ENCODE data around the gene PHKA2.
"Not testable (repeated sequence)": the region's sequence is repeated elsewhere in the genome, so short reads cannot be mapped to it uniquely, and the experiment has no call there.

Gene PHKA2

GRCh38 chrX:18981124-18981807, 2.6 kb downstream of the PHKA2 start:
- Histone ChIP-seq H3K4me1 (ENCODE audit: control insufficient read depth, insufficient read depth, low read length) (no peaks in the 10 kb centered on the region), H3K9me3 (ENCODE audit: control insufficient read depth, low read length) (no peaks in the 10 kb centered on the region), H3K4me3 (ENCODE audit: insufficient read depth, low read depth, low read length) (no peak overlapping the region), H3K36me3 (ENCODE audit: control insufficient read depth, insufficient read depth, low read length) (no peaks in the 10 kb centered on the region), H3K27ac (ENCODE audit: insufficient read depth, low read depth, low read length, poor library complexity, severe bottlenecking) (no peak overlapping the region), H3K27me3 (ENCODE audit: control insufficient read depth, insufficient read depth, low read length, poor library complexity, severe bottlenecking) (no peaks in the 10 kb centered on the region)
- 83 to 90% methylated on average over 6 of the region's 6 CpGs for WGBS, 2 experiments

GRCh38 chrX:18980262-18980661, 3.7 kb downstream of the PHKA2 start:
- not testable (repeated sequence) for H3K27ac ChIP-seq (ENCODE audit: insufficient read depth, low read depth, low read length, poor library complexity, severe bottlenecking); H3K4me1 ChIP-seq (ENCODE audit: control insufficient read depth, insufficient read depth, low read length); H3K9me3 ChIP-seq (ENCODE audit: control insufficient read depth, low read length); H3K36me3 ChIP-seq (ENCODE audit: control insufficient read depth, insufficient read depth, low read length); H3K27me3 ChIP-seq (ENCODE audit: control insufficient read depth, insufficient read depth, low read length, poor library complexity, severe bottlenecking); H3K4me3 ChIP-seq (ENCODE audit: insufficient read depth, low read depth, low read length)
- WGBS, 2 experiments, result 73 to 80% methylated on average over 5 to 6 of the region's 6 CpGs

- Histone ChIP-seq H3K27me3 (ENCODE audit: control insufficient read depth, insufficient read depth, low read length, poor library complexity, severe bottlenecking) (no peaks in the 10 kb centered on the region), H3K4me3 (ENCODE audit: insufficient read depth, low read depth, low read length) (no peak overlapping the region), H3K27ac (ENCODE audit: insufficient read depth, low read depth, low read length, poor library complexity, severe bottlenecking) (no peak overlapping the region), H3K9me3 (ENCODE audit: control insufficient read depth, low read length) (no peaks in the 10 kb centered on the region), H3K36me3 (ENCODE audit: control insufficient read depth, insufficient read depth, low read length) (no peaks in the 10 kb centered on the region), H3K4me1 (ENCODE audit: control insufficient read depth, insufficient read depth, low read length) (no peaks in the 10 kb centered on the region)
- WGBS, 2 experiments, result 89 to 93% methylated on average over 7 of the region's 7 CpGs
Measured at GRCh38 chrX:18974993-18975392, 8.9 kb downstream of the PHKA2 start.

GRCh38 chrX:18973527-18974192, 10.3 kb downstream of the PHKA2 start:
- Histone ChIP-seq H3K36me3 (ENCODE audit: control insufficient read depth, insufficient read depth, low read length) (no peaks in the 10 kb centered on the region), H3K27ac (ENCODE audit: insufficient read depth, low read depth, low read length, poor library complexity, severe bottlenecking) (no peak overlapping the region)
- 90 to 92% methylated on average over 7 of the region's 7 CpGs for WGBS, 2 experiments

GRCh38 chrX:18971506-18971905, 12.4 kb downstream of the PHKA2 start:
- Histone ChIP-seq H3K4me3 (ENCODE audit: insufficient read depth, low read depth, low read length) (no peak overlapping the region), H3K27ac (ENCODE audit: insufficient read depth, low read depth, low read length, poor library complexity, severe bottlenecking) (no peak overlapping the region), H3K36me3 (ENCODE audit: control insufficient read depth, insufficient read depth, low read length) (no peaks in the 10 kb centered on the region), H3K4me1 (ENCODE audit: control insufficient read depth, insufficient read depth, low read length) (no peaks in the 10 kb centered on the region), H3K27me3 (ENCODE audit: control insufficient read depth, insufficient read depth, low read length, poor library complexity, severe bottlenecking) (no peaks in the 10 kb centered on the region), H3K9me3 (ENCODE audit: control insufficient read depth, low read length) (no peaks in the 10 kb centered on the region)
- 95 to 100% methylated on average over 1 to 2 of the region's 2 CpGs for WGBS, 2 experiments

More at GRCh38 chrX:18973527-18974192, 10.3 kb downstream of the PHKA2 start:
- H3K4me3 ChIP-seq (ENCODE audit: insufficient read depth, low read depth, low read length), result no peak overlapping the region
- no peaks in the 10 kb centered on the region for H3K9me3 ChIP-seq (ENCODE audit: control insufficient read depth, low read length)
- no peaks in the 10 kb centered on the region for H3K27me3 ChIP-seq (ENCODE audit: control insufficient read depth, insufficient read depth, low read length, poor library complexity, severe bottlenecking)
- no peaks in the 10 kb centered on the region for H3K4me1 ChIP-seq (ENCODE audit: control insufficient read depth, insufficient read depth, low read length)

GRCh38 chrX:18970465-18970864, 13.4 kb downstream of the PHKA2 start:
- Histone ChIP-seq H3K4me1 (ENCODE audit: control insufficient read depth, insufficient read depth, low read length) (no peaks in the 10 kb centered on the region), H3K9me3 (ENCODE audit: control insufficient read depth, low read length) (no peaks in the 10 kb centered on the region), H3K27ac (ENCODE audit: insufficient read depth, low read depth, low read length, poor library complexity, severe bottlenecking) (no peak overlapping the region), H3K36me3 (ENCODE audit: control insufficient read depth, insufficient read depth, low read length) (no peaks in the 10 kb centered on the region), H3K27me3 (ENCODE audit: control insufficient read depth, insufficient read depth, low read length, poor library complexity, severe bottlenecking) (no peaks in the 10 kb centered on the region), H3K4me3 (ENCODE audit: insufficient read depth, low read depth, low read length) (no peak overlapping the region)

- Histone ChIP-seq H3K27ac (ENCODE audit: insufficient read depth, low read depth, low read length, poor library complexity, severe bottlenecking) (no peak overlapping the region), H3K4me3 (ENCODE audit: insufficient read depth, low read depth, low read length) (no peak overlapping the region), H3K27me3 (ENCODE audit: control insufficient read depth, insufficient read depth, low read length, poor library complexity, severe bottlenecking) (no peaks in the 10 kb centered on the region), H3K4me1 (ENCODE audit: control insufficient read depth, insufficient read depth, low read length) (no peaks in the 10 kb centered on the region), H3K36me3 (ENCODE audit: control insufficient read depth, insufficient read depth, low read length) (no peaks in the 10 kb centered on the region), H3K9me3 (ENCODE audit: control insufficient read depth, low read length) (no peaks in the 10 kb centered on the region)
- 86 to 87% methylated on average over 5 of the region's 5 CpGs for WGBS, 2 experiments
Measured at GRCh38 chrX:18966624-18967023, 17.3 kb downstream of the PHKA2 start.

GRCh38 chrX:18964901-18965300, 19.0 kb downstream of the PHKA2 start:
- WGBS, 2 experiments, result 92 to 95% methylated on average over 6 to 8 of the region's 9 CpGs
- H3K4me3 ChIP-seq (ENCODE audit: insufficient read depth, low read depth, low read length), result no peak overlapping the region
- no peaks in the 10 kb centered on the region for H3K9me3 ChIP-seq (ENCODE audit: control insufficient read depth, low read length)
- H3K36me3 ChIP-seq (ENCODE audit: control insufficient read depth, insufficient read depth, low read length), result no peaks in the 10 kb centered on the region
- no peaks in the 10 kb centered on the region for H3K27me3 ChIP-seq (ENCODE audit: control insufficient read depth, insufficient read depth, low read length, poor library complexity, severe bottlenecking)
- H3K4me1 ChIP-seq (ENCODE audit: control insufficient read depth, insufficient read depth, low read length), result no peaks in the 10 kb centered on the region
- H3K27ac ChIP-seq (ENCODE audit: insufficient read depth, low read depth, low read length, poor library complexity, severe bottlenecking), result no peak overlapping the region

GRCh38 chrX:18964026-18964425, 19.9 kb downstream of the PHKA2 start:
- Histone ChIP-seq H3K9me3 (ENCODE audit: control insufficient read depth, low read length) (no peaks in the 10 kb centered on the region), H3K4me3 (ENCODE audit: insufficient read depth, low read depth, low read length) (no peak overlapping the region), H3K27me3 (ENCODE audit: control insufficient read depth, insufficient read depth, low read length, poor library complexity, severe bottlenecking) (no peaks in the 10 kb centered on the region), H3K4me1 (ENCODE audit: control insufficient read depth, insufficient read depth, low read length) (no peaks in the 10 kb centered on the region), H3K27ac (ENCODE audit: insufficient read depth, low read depth, low read length, poor library complexity, severe bottlenecking) (no peak overlapping the region), H3K36me3 (ENCODE audit: control insufficient read depth, insufficient read depth, low read length) (no peaks in the 10 kb centered on the region)
- WGBS, 2 experiments, result 87 to 89% methylated on average over 4 of the region's 4 CpGs

- Histone ChIP-seq H3K36me3 (ENCODE audit: control insufficient read depth, insufficient read depth, low read length) (no peaks in the 10 kb centered on the region), H3K27me3 (ENCODE audit: control insufficient read depth, insufficient read depth, low read length, poor library complexity, severe bottlenecking) (no peaks in the 10 kb centered on the region), H3K9me3 (ENCODE audit: control insufficient read depth, low read length) (no peaks in the 10 kb centered on the region)
Measured at GRCh38 chrX:18962329-18962728, 21.6 kb downstream of the PHKA2 start.

More at GRCh38 chrX:18962329-18962728, 21.6 kb downstream of the PHKA2 start:
- no peak overlapping the region for H3K4me3 ChIP-seq (ENCODE audit: insufficient read depth, low read depth, low read length)
- no peaks in the 10 kb centered on the region for H3K4me1 ChIP-seq (ENCODE audit: control insufficient read depth, insufficient read depth, low read length)
- no peak overlapping the region for H3K27ac ChIP-seq (ENCODE audit: insufficient read depth, low read depth, low read length, poor library complexity, severe bottlenecking)

Measured in ectodermal cell (in vitro differentiated cells).